ENCODE data around the gene SPTA1. TPM values are rescaled to one million over a fixed set of nuclear protein-coding genes. Genes with fewer than 3 reads are reported as not detected.

SPTA1 gene
- total RNA-seq, 1 donor from 2014 or later = not detected

- DNase-seq = no peak
- Mint-ChIP-seq H3K27me3 (ENCODE audit: unreplicated experiment) (no peaks in the 10 kb centered on the region), H3K4me1 (ENCODE audit: low read depth, unreplicated experiment) (no peaks in the 10 kb centered on the region), H3K36me3 (ENCODE audit: unreplicated experiment) (no peaks in the 10 kb centered on the region), H3K9me3 (ENCODE audit: unreplicated experiment) (no peaks in the 10 kb centered on the region), H3K27ac (ENCODE audit: unreplicated experiment) (no peak overlapping the region), H3K4me3 (ENCODE audit: unreplicated experiment) (no peak overlapping the region)
- TF ChIP-seq, protein P1, sequence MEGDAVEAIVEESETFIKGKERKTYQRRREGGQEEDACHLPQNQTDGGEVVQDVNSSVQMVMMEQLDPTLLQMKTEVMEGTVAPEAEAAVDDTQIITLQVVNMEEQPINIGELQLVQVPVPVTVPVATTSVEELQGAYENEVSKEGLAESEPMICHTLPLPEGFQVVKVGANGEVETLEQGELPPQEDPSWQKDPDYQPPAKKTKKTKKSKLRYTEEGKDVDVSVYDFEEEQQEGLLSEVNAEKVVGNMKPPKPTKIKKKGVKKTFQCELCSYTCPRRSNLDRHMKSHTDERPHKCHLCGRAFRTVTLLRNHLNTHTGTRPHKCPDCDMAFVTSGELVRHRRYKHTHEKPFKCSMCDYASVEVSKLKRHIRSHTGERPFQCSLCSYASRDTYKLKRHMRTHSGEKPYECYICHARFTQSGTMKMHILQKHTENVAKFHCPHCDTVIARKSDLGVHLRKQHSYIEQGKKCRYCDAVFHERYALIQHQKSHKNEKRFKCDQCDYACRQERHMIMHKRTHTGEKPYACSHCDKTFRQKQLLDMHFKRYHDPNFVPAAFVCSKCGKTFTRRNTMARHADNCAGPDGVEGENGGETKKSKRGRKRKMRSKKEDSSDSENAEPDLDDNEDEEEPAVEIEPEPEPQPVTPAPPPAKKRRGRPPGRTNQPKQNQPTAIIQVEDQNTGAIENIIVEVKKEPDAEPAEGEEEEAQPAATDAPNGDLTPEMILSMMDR (IDR thresholded peaks at IDR 0.05; ENCODE audit: partially characterized antibody, unreplicated experiment) = no peak
These were observed 99.6 kb downstream of the SPTA1 start for GRCh38 chr1:158586942-158587341.

DNA sequence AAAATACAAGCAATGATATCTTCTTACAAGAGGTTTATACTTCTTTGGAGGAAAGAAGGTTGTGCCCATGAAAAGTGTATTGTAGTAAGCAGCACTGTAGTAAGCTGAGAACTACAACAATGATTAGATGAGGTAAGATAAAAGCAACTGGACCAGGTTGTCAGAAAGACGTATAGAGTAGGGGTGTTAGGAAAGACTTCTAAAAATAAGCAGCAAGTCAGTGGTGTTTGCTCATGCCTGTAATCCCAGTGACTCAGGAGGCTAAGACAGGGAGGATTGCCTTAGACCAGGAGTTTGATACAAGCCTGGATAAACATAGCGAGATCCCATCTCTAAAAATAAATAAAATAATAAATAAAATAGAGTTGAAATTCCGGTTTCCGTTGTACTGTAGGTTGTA lies 102.6 kb downstream of the SPTA1 start:
- DNase-seq = no peak
- Mint-ChIP-seq H3K27me3 (ENCODE audit: unreplicated experiment) (no peaks in the 10 kb centered on the region), H3K4me1 (ENCODE audit: low read depth, unreplicated experiment) (no peaks in the 10 kb centered on the region), H3K36me3 (ENCODE audit: unreplicated experiment) (no peaks in the 10 kb centered on the region), H3K9me3 (ENCODE audit: unreplicated experiment) (no peaks in the 10 kb centered on the region), H3K27ac (ENCODE audit: unreplicated experiment) (no peak overlapping the region), H3K4me3 (ENCODE audit: unreplicated experiment) (no peak overlapping the region)
- TF ChIP-seq, protein P1 (IDR thresholded peaks at IDR 0.05; ENCODE audit: partially characterized antibody, unreplicated experiment) = no peak

- TF ChIP-seq, protein P1 (IDR thresholded peaks at IDR 0.05; ENCODE audit: partially characterized antibody, unreplicated experiment) = no peak
- no peak within 1 kb of the TSS for H3K27ac Mint-ChIP-seq (ENCODE audit: unreplicated experiment)
- H3K9me3 Mint-ChIP-seq (ENCODE audit: unreplicated experiment) = no peaks in the 10 kb centered on the region
- no peaks in the 10 kb centered on the region for H3K36me3 Mint-ChIP-seq (ENCODE audit: unreplicated experiment)
- H3K27me3 Mint-ChIP-seq (ENCODE audit: unreplicated experiment) = no peaks in the 10 kb centered on the region
- no peaks in the 10 kb centered on the region for H3K4me1 Mint-ChIP-seq (ENCODE audit: low read depth, unreplicated experiment)
- no peak within 1 kb of the TSS for H3K4me3 Mint-ChIP-seq (ENCODE audit: unreplicated experiment)
- no peak for DNase-seq
These were observed 106.8 kb downstream of the SPTA1 start, which contains the start of gene OR10X1 for GRCh38 chr1:158579733-158580132. Gene OR10X1 (minus strand): TSS chr1:158579899. CDS start chr1:158579899, 0 bp downstream.

DNA sequence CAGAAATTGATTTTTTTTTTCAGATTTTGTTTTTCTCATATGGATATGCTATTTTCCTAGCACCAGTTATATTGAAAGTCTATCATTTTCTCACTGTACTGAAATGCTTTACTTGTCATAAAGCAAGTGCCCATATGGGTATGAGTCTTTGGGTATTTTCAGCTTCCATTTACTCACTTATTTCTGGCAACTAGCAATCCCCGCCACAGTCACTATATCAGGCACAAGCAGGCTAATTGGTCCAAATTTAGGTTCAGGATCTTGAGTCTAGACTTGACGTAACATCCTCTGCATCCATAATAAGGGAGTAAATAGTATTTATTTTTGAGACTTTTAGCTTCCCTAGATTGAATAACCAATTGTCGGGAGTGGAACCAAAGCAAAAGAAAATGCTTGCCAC lies 109.0 kb downstream of the SPTA1 start:
- Mint-ChIP-seq H3K27ac (ENCODE audit: unreplicated experiment) (no peak overlapping the region), H3K9me3 (ENCODE audit: unreplicated experiment) (no peaks in the 10 kb centered on the region), H3K27me3 (ENCODE audit: unreplicated experiment) (no peaks in the 10 kb centered on the region), H3K4me3 (ENCODE audit: unreplicated experiment) (no peak overlapping the region), H3K4me1 (ENCODE audit: low read depth, unreplicated experiment) (no peaks in the 10 kb centered on the region), H3K36me3 (ENCODE audit: unreplicated experiment) (no peaks in the 10 kb centered on the region)
- DNase-seq = no peak
- TF ChIP-seq, protein P1 (IDR thresholded peaks at IDR 0.05; ENCODE audit: partially characterized antibody, unreplicated experiment) = no peak

- no peaks in the 10 kb centered on the region for H3K4me1 Mint-ChIP-seq (ENCODE audit: low read depth, unreplicated experiment)
- H3K27me3 Mint-ChIP-seq (ENCODE audit: unreplicated experiment) = no peaks in the 10 kb centered on the region
- DNase-seq = no peak
- H3K9me3 Mint-ChIP-seq (ENCODE audit: unreplicated experiment) = no peaks in the 10 kb centered on the region
- H3K36me3 Mint-ChIP-seq (ENCODE audit: unreplicated experiment) = no peaks in the 10 kb centered on the region
- no peak overlapping the region for H3K27ac Mint-ChIP-seq (ENCODE audit: unreplicated experiment)
- TF ChIP-seq, protein P1 (IDR thresholded peaks at IDR 0.05; ENCODE audit: partially characterized antibody, unreplicated experiment) = no peak
- no peak overlapping the region for H3K4me3 Mint-ChIP-seq (ENCODE audit: unreplicated experiment)
These were observed 114.3 kb downstream of the SPTA1 start for GRCh38 chr1:158572226-158572625.

All from glutamatergic neuron (in vitro differentiated cells).